Hepatocyte (in vitro differentiated cells): Measurements from ENCODE around the gene GABRA4. TPM values are rescaled to one million over a fixed set of nuclear protein-coding genes. Genes with fewer than 3 reads are reported as not detected.

Experiments used
- DNase-seq: peaks from one replicate; pipeline ENCODE4 v3.0.0-alpha.2; 2016; ENCODE audit warnings: low spot score
- H2AFZ ChIP-seq: fragments of 200-600 bp; sonication (generic); 2 replicates; pipeline ENCODE4 v1.6.0; 2016; ENCODE audit warnings: antibody characterized with exemption, mild to moderate bottlenecking
- H3K27ac ChIP-seq: fragments of 200-600 bp; sonication (generic); 2 replicates; pipeline ENCODE4 v1.5.1; 2016; ENCODE audit warnings: mild to moderate bottlenecking
- H3K27me3 ChIP-seq: fragments of 200-600 bp; sonication (generic); 2 replicates; pipeline ENCODE4 v1.6.1; 2016
- H3K36me3 ChIP-seq: fragments of 200-600 bp; sonication (generic); replicated peaks from 2 replicates; pipeline ENCODE4 v1.5.1; 2016; ENCODE audit warnings: low read depth; ENCODE audit not compliant: insufficient read depth
- H3K4me1 ChIP-seq: fragments of 200-600 bp; sonication (generic); 2 replicates; pipeline ENCODE4 v1.5.1; 2016; ENCODE audit warnings: mild to moderate bottlenecking, moderate library complexity; ENCODE audit not compliant: insufficient read depth
- H3K4me2 ChIP-seq: fragments of 200-600 bp; sonication (generic); 2 replicates; pipeline ENCODE4 v1.6.0; 2016
- H3K4me3 ChIP-seq: fragments of 200-600 bp; sonication (generic); 2 replicates; pipeline ENCODE4 v1.5.1; 2016; ENCODE audit warnings: mild to moderate bottlenecking
- H3K79me2 ChIP-seq: fragments of 200-600 bp; sonication (generic); 2 replicates; pipeline ENCODE4 v1.6.0; 2017; ENCODE audit warnings: mild to moderate bottlenecking
- H3K9me2 ChIP-seq: fragments of 200-600 bp; sonication (generic); replicated peaks from 2 replicates; pipeline ENCODE4 v1.6.0; 2017; ENCODE audit warnings: mild to moderate bottlenecking; ENCODE audit not compliant: insufficient read depth
- H3K9me3 ChIP-seq: fragments of 200-600 bp; sonication (generic); 2 replicates; pipeline ENCODE4 v1.5.1; 2016; ENCODE audit warnings: low read depth, mild to moderate bottlenecking
- H4K20me1 ChIP-seq: fragments of 200-600 bp; sonication (generic); 2 replicates; pipeline ENCODE4 v1.6.0; 2016; ENCODE audit warnings: mild to moderate bottlenecking; ENCODE audit not compliant: insufficient read depth, poor library complexity, severe bottlenecking
- EZH2 ChIP-seq: fragments of 200-600 bp; sonication (generic); IDR thresholded peaks from 2 replicates; pipeline ENCODE4 v1.6.1; 2016; ENCODE audit warnings: antibody characterized with exemption, mild to moderate bottlenecking, borderline replicate concordance
- EZH2phosphoT487 ChIP-seq: fragments of 200-600 bp; sonication (generic); IDR thresholded peaks from one replicate; pipeline ENCODE4 v1.6.1; 2018; ENCODE audit warnings: antibody characterized with exemption, mild to moderate bottlenecking, low read depth, moderate library complexity; ENCODE audit not compliant: unreplicated experiment, severe bottlenecking
- WGBS: methylation state at CpG from one replicate; pipeline ENCODE4 v1.1.6; 2016; ENCODE audit warnings: low lambda C conversion rate; ENCODE audit errors: missing lambda C conversion rate; 5-methylcytosine and 5-hydroxymethylcytosine counted together
- polyA plus RNA-seq: library from polyadenylated mRNA; unstranded; fragments of >200 nt; fragmentation: Nextera tagmentation; extraction: Ambion mirVana; gene quantifications from 2 replicates; pipeline ENCODE4 v1.2.1, GENCODE V29; 2016
- total RNA-seq: library from RNA; depleted of rRNA; stranded (reverse); fragments of >200 nt; gene quantifications from 2 replicates; pipeline ENCODE4 v1.2.3, GENCODE V29; 2014
- TF ChIP-seq, protein P1 (sequence below): fragments of 200-600 bp; sonication (generic); IDR thresholded peaks from 2 replicates; pipeline ENCODE4 v1.5.1; 2016; ENCODE audit warnings: antibody characterized with exemption, mild to moderate bottlenecking; ENCODE audit not compliant: poor library complexity

Gene GABRA4
- total and polyA plus RNA-seq, 2 experiments from 2014 or later, result 0.27 to 0.73 TPM

GRCh38 chr4:46908148-46908547 is 85.2 kb downstream of the GABRA4 start:
- H3K4me2 ChIP-seq, result no peak overlapping the region
- no peaks in the 10 kb centered on the region for H3K27me3 ChIP-seq
- no peaks in the 10 kb centered on the region for H3K4me1 ChIP-seq
- no peaks in the 10 kb centered on the region for H3K9me2 ChIP-seq
- H3K79me2 ChIP-seq, result no peaks in the 10 kb centered on the region
- TF ChIP-seq EZH2phosphoT487 (no peak), EZH2 (no peak)
- TF ChIP-seq, protein P1, sequence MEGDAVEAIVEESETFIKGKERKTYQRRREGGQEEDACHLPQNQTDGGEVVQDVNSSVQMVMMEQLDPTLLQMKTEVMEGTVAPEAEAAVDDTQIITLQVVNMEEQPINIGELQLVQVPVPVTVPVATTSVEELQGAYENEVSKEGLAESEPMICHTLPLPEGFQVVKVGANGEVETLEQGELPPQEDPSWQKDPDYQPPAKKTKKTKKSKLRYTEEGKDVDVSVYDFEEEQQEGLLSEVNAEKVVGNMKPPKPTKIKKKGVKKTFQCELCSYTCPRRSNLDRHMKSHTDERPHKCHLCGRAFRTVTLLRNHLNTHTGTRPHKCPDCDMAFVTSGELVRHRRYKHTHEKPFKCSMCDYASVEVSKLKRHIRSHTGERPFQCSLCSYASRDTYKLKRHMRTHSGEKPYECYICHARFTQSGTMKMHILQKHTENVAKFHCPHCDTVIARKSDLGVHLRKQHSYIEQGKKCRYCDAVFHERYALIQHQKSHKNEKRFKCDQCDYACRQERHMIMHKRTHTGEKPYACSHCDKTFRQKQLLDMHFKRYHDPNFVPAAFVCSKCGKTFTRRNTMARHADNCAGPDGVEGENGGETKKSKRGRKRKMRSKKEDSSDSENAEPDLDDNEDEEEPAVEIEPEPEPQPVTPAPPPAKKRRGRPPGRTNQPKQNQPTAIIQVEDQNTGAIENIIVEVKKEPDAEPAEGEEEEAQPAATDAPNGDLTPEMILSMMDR, result no peak
- no peaks in the 10 kb centered on the region for H4K20me1 ChIP-seq
- H3K4me3 ChIP-seq, result no peak overlapping the region
- H3K9me3 ChIP-seq, result no peaks in the 10 kb centered on the region
- 81% methylated on average over 4 of the region's 4 CpGs for WGBS
- H3K27ac ChIP-seq, result no peak overlapping the region
- no peak for DNase-seq
- no peaks in the 10 kb centered on the region for H3K36me3 ChIP-seq
- H2AFZ ChIP-seq, result no peak overlapping the region

DNA sequence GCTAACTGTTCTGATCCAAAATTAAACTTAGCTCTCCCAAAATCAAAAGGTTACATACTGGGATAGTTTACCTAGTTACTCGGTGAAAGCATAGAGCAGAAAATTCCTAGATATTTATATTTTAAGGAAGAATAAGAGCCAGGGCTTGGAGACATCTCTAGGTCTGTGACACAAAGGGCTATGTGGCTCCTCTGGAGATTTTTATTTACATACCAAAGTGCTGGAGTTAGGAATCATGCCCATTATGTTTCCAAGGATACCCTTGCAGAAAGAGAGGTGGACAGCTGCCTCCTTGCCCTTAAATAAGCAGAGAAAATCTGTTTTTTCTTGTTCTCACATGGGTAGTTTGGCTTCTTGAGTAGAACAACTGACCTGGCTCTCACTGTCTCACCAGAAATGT is 93.3 kb downstream of the GABRA4 start:
- no peaks in the 10 kb centered on the region for H3K9me3 ChIP-seq
- no peak overlapping the region for H3K27ac ChIP-seq
- H4K20me1 ChIP-seq, result no peaks in the 10 kb centered on the region
- 83% methylated on average over 1 of the region's 1 CpG for WGBS
- H3K27me3 ChIP-seq, result no peaks in the 10 kb centered on the region
- no peak overlapping the region for H3K4me2 ChIP-seq
- H2AFZ ChIP-seq, result no peak overlapping the region
- H3K36me3 ChIP-seq, result no peaks in the 10 kb centered on the region
- H3K4me1 ChIP-seq, result no peaks in the 10 kb centered on the region
- H3K4me3 ChIP-seq, result no peak overlapping the region
- DNase-seq, result no peak
- no peaks in the 10 kb centered on the region for H3K9me2 ChIP-seq
- TF ChIP-seq, protein P1, result no peak
- TF ChIP-seq EZH2phosphoT487 (no peak), EZH2 (no peak)
- H3K79me2 ChIP-seq, result no peaks in the 10 kb centered on the region

- Histone ChIP-seq H3K4me3 (no peak overlapping the region), H3K4me2 (no peak overlapping the region), H3K9me2 (no peaks in the 10 kb centered on the region), H3K9me3 (no peaks in the 10 kb centered on the region), H2AFZ (no peak overlapping the region), H3K36me3 (no peaks in the 10 kb centered on the region), H4K20me1 (no peaks in the 10 kb centered on the region), H3K27me3 (no peaks in the 10 kb centered on the region), H3K27ac (no peak overlapping the region), H3K79me2 (no peaks in the 10 kb centered on the region), H3K4me1 (no peaks in the 10 kb centered on the region)
- no peak for TF ChIP-seq EZH2
- 72% methylated on average over 5 of the region's 5 CpGs for WGBS
- DNase-seq, result no peak
Observed at GRCh38 chr4:46894826-46895225, 98.6 kb downstream of the GABRA4 start.

DNA sequence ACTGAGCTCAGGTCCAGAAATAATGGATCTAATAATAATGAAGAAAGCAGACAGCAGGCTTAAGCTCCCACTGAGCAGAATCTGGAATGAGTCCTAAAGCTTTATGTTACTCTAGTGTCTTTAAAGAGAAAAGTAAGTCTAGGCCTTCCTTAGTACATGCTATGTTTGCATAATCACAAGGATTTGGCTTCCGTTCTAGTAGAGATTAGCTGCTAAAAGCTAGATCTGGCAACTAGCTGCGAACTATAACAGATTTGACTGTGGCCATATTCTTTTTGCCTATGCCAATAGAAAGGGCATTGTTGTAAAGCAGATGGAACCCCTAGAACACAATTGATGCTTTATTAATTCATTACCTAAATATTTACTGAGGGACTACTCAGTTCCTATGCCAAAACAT is 103.3 kb downstream of the GABRA4 start:
- Histone ChIP-seq H3K27me3 (no peaks in the 10 kb centered on the region), H4K20me1 (no peaks in the 10 kb centered on the region), H3K9me2 (no peaks in the 10 kb centered on the region), H3K4me3 (no peak overlapping the region), H3K9me3 (no peaks in the 10 kb centered on the region), H3K36me3 (no peaks in the 10 kb centered on the region), H3K79me2 (no peaks in the 10 kb centered on the region), H3K4me2 (peak overlapping the region; percentile 59), H3K4me1 (peaks cover 4% of the 10 kb centered on the region), H3K27ac (no peak overlapping the region), H2AFZ (no peak overlapping the region)
- 73% methylated on average over 2 of the region's 2 CpGs for WGBS
- no peak for DNase-seq
- TF ChIP-seq, protein P1, result no peak
- TF ChIP-seq EZH2phosphoT487 (no peak), EZH2 (no peak)
